Measurements from ENCODE around the gene ZNF730.
"Not testable (repeated sequence)": the region's sequence is repeated elsewhere in the genome, so short reads cannot be mapped to it uniquely, and the experiment has no call there.

ZNF730 gene

GRCh38 chr19:23116802-23117571 lies at the start of gene ZNF730:
ZNF730 (plus strand) TSS chr19:23117025; CDS start chr19:23117174, 149 bp downstream.
- DNase-seq (ENCODE audit: low read depth in 2 of 2, low spot score in 1 of 2): peak; percentile 10 to 41

GRCh38 chr19:23070353-23071146 lies 46.3 kb upstream of the ZNF730 start:
- DNase-seq (ENCODE audit: low read depth in 2 of 2, low spot score in 1 of 2): no peak

- DNase-seq (ENCODE audit: low read depth in 2 of 2, low spot score in 1 of 2): no peak
Observed at GRCh38 chr19:23071147-23071511, 45.7 kb upstream of the ZNF730 start.

GRCh38 chr19:23075031-23075733 lies 41.6 kb upstream of the ZNF730 start:
- no peak for DNase-seq (ENCODE audit: low read depth in 2 of 2, low spot score in 1 of 2)

- DNase-seq (ENCODE audit: low read depth in 2 of 2, low spot score in 1 of 2): not testable (repeated sequence)
Observed at GRCh38 chr19:23077776-23078175, 39.0 kb upstream of the ZNF730 start.

- DNase-seq (ENCODE audit: low read depth in 2 of 2, low spot score in 1 of 2): no peak
Observed at GRCh38 chr19:23093832-23094231, 23.0 kb upstream of the ZNF730 start.

GRCh38 chr19:23095418-23095817 lies 21.4 kb upstream of the ZNF730 start:
- DNase-seq (ENCODE audit: low read depth in 2 of 2, low spot score in 1 of 2): no peak

- no peak for DNase-seq (ENCODE audit: low read depth in 2 of 2, low spot score in 1 of 2)
Observed at GRCh38 chr19:23098286-23098685, 18.5 kb upstream of the ZNF730 start.

- DNase-seq (ENCODE audit: low read depth in 2 of 2, low spot score in 1 of 2): no peak
Observed at GRCh38 chr19:23098988-23099387, 17.8 kb upstream of the ZNF730 start.

- no peak for DNase-seq (ENCODE audit: low read depth in 2 of 2, low spot score in 1 of 2)
Observed at GRCh38 chr19:23099966-23100365, 16.9 kb upstream of the ZNF730 start.

- no peak for DNase-seq (ENCODE audit: low read depth in 2 of 2, low spot score in 1 of 2)
Observed at GRCh38 chr19:23101241-23101640, 15.6 kb upstream of the ZNF730 start.

- no peak for DNase-seq (ENCODE audit: low read depth in 2 of 2, low spot score in 1 of 2)
Observed at GRCh38 chr19:23118400-23118799, 1.6 kb downstream of the ZNF730 start.

- DNase-seq (ENCODE audit: low read depth in 2 of 2, low spot score in 1 of 2): not testable (repeated sequence)
Observed at GRCh38 chr19:23134211-23134610, 17.4 kb downstream of the ZNF730 start.

GRCh38 chr19:23145617-23146415 lies 29.0 kb downstream of the ZNF730 start:
- DNase-seq (ENCODE audit: low read depth in 2 of 2, low spot score in 1 of 2): no peak

GRCh38 chr19:23160766-23161165 lies 43.9 kb downstream of the ZNF730 start:
- DNase-seq (ENCODE audit: low read depth in 2 of 2, low spot score in 1 of 2): no peak

- not testable (repeated sequence) for DNase-seq (ENCODE audit: low read depth in 2 of 2, low spot score in 1 of 2)
Observed at GRCh38 chr19:23168286-23168685, 51.5 kb downstream of the ZNF730 start.

GRCh38 chr19:23183251-23183650 lies 66.4 kb downstream of the ZNF730 start:
- no peak for DNase-seq (ENCODE audit: low read depth in 2 of 2, low spot score in 1 of 2)

- no peak for DNase-seq (ENCODE audit: low read depth in 2 of 2, low spot score in 1 of 2)
Observed at GRCh38 chr19:23190341-23190740, 73.5 kb downstream of the ZNF730 start.
